GM23338 (cell line): ENCODE results near the gene CPSF2. TPM values are rescaled to one million over a fixed set of nuclear protein-coding genes. Genes with fewer than 3 reads are reported as not detected.

Experiments used
- ATAC-seq: fragments of 200-7000 bp; cut with Tn5 transposase; 3 replicates; pipeline ENCODE4 v1.9.1; 2020
- DNase-seq: peaks from one replicate; pipeline ENCODE4 v3.0.0-alpha.2; 2015; ENCODE audit warnings: low spot score
- H2AFZ ChIP-seq: fragments of 200-600 bp; sonication (generic); 2 replicates; pipeline ENCODE4 v1.8.0; 2016; ENCODE audit warnings: antibody characterized with exemption, mild to moderate bottlenecking, moderate library complexity
- H3F3A ChIP-seq: fragments of 200-600 bp; sonication (generic); replicated peaks from 2 replicates; pipeline ENCODE4 v1.8.0; 2017; ENCODE audit warnings: antibody characterized with exemption, mixed run types, low read depth
- H3K27ac ChIP-seq: fragments of 200-600 bp; sonication (generic); 2 replicates; pipeline ENCODE4 v1.6.1; 2016; ENCODE audit warnings: low read depth
- H3K27me3 ChIP-seq: fragments of 200-600 bp; sonication (generic); 2 replicates; pipeline ENCODE4 v1.8.0; 2016; ENCODE audit warnings: mild to moderate bottlenecking, mixed run types, moderate library complexity; ENCODE audit not compliant: insufficient read depth
- H3K36me3 ChIP-seq: fragments of 200-600 bp; sonication (generic); 2 replicates; pipeline ENCODE4 v1.8.0; 2016; ENCODE audit warnings: mild to moderate bottlenecking; ENCODE audit not compliant: insufficient read depth
- H3K4me1 ChIP-seq: fragments of 200-600 bp; sonication (generic); 2 replicates; pipeline ENCODE4 v1.8.0; 2016; ENCODE audit warnings: mild to moderate bottlenecking, moderate library complexity; ENCODE audit not compliant: insufficient read depth
- H3K4me2 ChIP-seq: fragments of 200-600 bp; sonication (generic); 2 replicates; pipeline ENCODE4 v1.7.1; 2017; ENCODE audit warnings: mixed run types
- H3K4me3 ChIP-seq: fragments of 200-600 bp; sonication (generic); 2 replicates; pipeline ENCODE4 v1.6.1; 2016; ENCODE audit warnings: mixed run types
- H3K79me2 ChIP-seq: fragments of 200-600 bp; sonication (generic); replicated peaks from 2 replicates; pipeline ENCODE4 v1.8.0; 2017; ENCODE audit warnings: mild to moderate bottlenecking; ENCODE audit not compliant: insufficient read depth
- H3K9me2 ChIP-seq: fragments of 200-600 bp; sonication (generic); 2 replicates; pipeline ENCODE4 v1.8.0; 2017; ENCODE audit not compliant: insufficient read depth
- H4K20me1 ChIP-seq: fragments of 200-600 bp; sonication (generic); replicated peaks from 2 replicates; pipeline ENCODE4 v1.8.0; 2017; ENCODE audit warnings: mild to moderate bottlenecking; ENCODE audit not compliant: insufficient read depth
- H3K27ac Mint-ChIP-seq: 2 replicates; pipeline ENCODE4 v1.8.0; 2020; ENCODE audit warnings: inconsistent platforms, mild to moderate bottlenecking, moderate library complexity, mixed read lengths
- H3K27me3 Mint-ChIP-seq: 3 replicates; pipeline ENCODE4 v1.8.0; 2022; ENCODE audit warnings: low read depth, mild to moderate bottlenecking, moderate library complexity, mixed read lengths, inconsistent platforms; ENCODE audit not compliant: insufficient read depth, poor library complexity
- H3K36me3 Mint-ChIP-seq: 3 replicates; pipeline ENCODE4 v1.8.0; 2021; ENCODE audit warnings: low read depth, mild to moderate bottlenecking, inconsistent platforms, moderate library complexity, mixed read lengths
- H3K4me1 Mint-ChIP-seq: 3 replicates; pipeline ENCODE4 v1.8.0; 2020; ENCODE audit warnings: mild to moderate bottlenecking, inconsistent platforms, mixed read lengths
- H3K4me3 Mint-ChIP-seq: 3 replicates; pipeline ENCODE4 v1.8.0; 2021; ENCODE audit warnings: moderate library complexity, mild to moderate bottlenecking, inconsistent platforms, mixed read lengths
- H3K9me3 Mint-ChIP-seq: 3 replicates; pipeline ENCODE4 v1.8.0; 2020; ENCODE audit warnings: moderate library complexity, mild to moderate bottlenecking, inconsistent platforms, mixed read lengths
- ETS1 ChIP-seq: IDR thresholded peaks from 2 replicates; pipeline ENCODE4 v1.6.1; 2016; ENCODE audit warnings: antibody characterized with exemption
- NANOG ChIP-seq: IDR thresholded peaks from 2 replicates; pipeline ENCODE4 v1.6.1; 2016; ENCODE audit warnings: antibody characterized with exemption, borderline replicate concordance
- POLR2AphosphoS5 ChIP-seq: IDR thresholded peaks from 2 replicates; pipeline ENCODE4 v1.6.1; 2016; ENCODE audit warnings: antibody characterized with exemption, low read depth
- REST ChIP-seq: IDR thresholded peaks from one replicate; pipeline ENCODE4 v1.6.1; 2018; ENCODE audit warnings: antibody characterized with exemption; ENCODE audit not compliant: unreplicated experiment
- STAT1 ChIP-seq: IDR thresholded peaks from one replicate; pipeline ENCODE4 v1.6.1; 2016; ENCODE audit warnings: antibody characterized with exemption; ENCODE audit not compliant: unreplicated experiment
- ZNF114 ChIP-seq: fragments of 250-450 bp; sonication (Bioruptor Pico); IDR thresholded peaks from 2 replicates; pipeline ENCODE4 v1.5.0; 2020; ENCODE audit warnings: mild to moderate bottlenecking, moderate library complexity
- ZNF331 ChIP-seq: fragments of 250-450 bp; sonication (Bioruptor Pico); IDR thresholded peaks from 2 replicates; pipeline ENCODE4 v1.5.0; 2020; ENCODE audit warnings: low read depth, mild to moderate bottlenecking, moderate library complexity
- ZNF462 ChIP-seq: fragments of 250-450 bp; sonication (Bioruptor Pico); IDR thresholded peaks from 2 replicates; pipeline ENCODE4 v1.5.0; 2020; ENCODE audit warnings: mild to moderate bottlenecking, moderate library complexity
- polyA plus RNA-seq: library from polyadenylated mRNA; unstranded; fragments of >200 nt; fragmentation: Nextera tagmentation; extraction: Ambion mirVana; gene quantifications from 2 replicates; pipeline ENCODE4 v1.2.1, GENCODE V29; 2016
- total RNA-seq: library from RNA; depleted of rRNA; stranded (reverse); fragments of >200 nt; shearing (Covaris generic); gene quantifications from 2 replicates; pipeline ENCODE4 v1.2.3, GENCODE V29; 2014

Gene CPSF2
- total and polyA plus RNA-seq, 2 experiments from 2014 or later, result 54.2 to 112 TPM

GRCh38 chr14:92207928-92208265 lies 86.1 kb downstream of the CPSF2 start:
- Histone ChIP-seq H3K4me1 (no peaks in the 10 kb centered on the region), H3K79me2 (no peaks in the 10 kb centered on the region), H3K27ac (no peak overlapping the region), H3K9me2 (no peaks in the 10 kb centered on the region; the same call in 1 of the 2 replicates), H3K27me3 (no peaks in the 10 kb centered on the region), H3F3A (no peaks in the 10 kb centered on the region), H2AFZ (no peak overlapping the region), H3K4me3 (no peak overlapping the region), H4K20me1 (no peaks in the 10 kb centered on the region), H3K36me3 (no peaks in the 10 kb centered on the region), H3K4me2 (no peak overlapping the region)
- H3K9me3 Mint-ChIP-seq, result no peaks in the 10 kb centered on the region; the same call in 2 of the 3 replicates
- DNase-seq (no peak), ATAC-seq (no peak)
- no peaks in the 10 kb centered on the region for H3K36me3 Mint-ChIP-seq
- H3K27ac Mint-ChIP-seq, result no peak overlapping the region
- H3K4me1 Mint-ChIP-seq, result peaks cover 8% of the 10 kb centered on the region
- no peak overlapping the region for H3K4me3 Mint-ChIP-seq
- peaks cover 7% of the 10 kb centered on the region for H3K27me3 Mint-ChIP-seq
- no peak for TF ChIP-seq REST
- no peak for TF ChIP-seq ETS1
- no peak for TF ChIP-seq NANOG
- no peak for TF ChIP-seq ZNF462
- TF ChIP-seq ZNF114, result no peak
- TF ChIP-seq STAT1, result no peak
- no peak for TF ChIP-seq ZNF331
- TF ChIP-seq POLR2AphosphoS5, result no peak
